IMR-90 (cell line): ENCODE measurements around the gene ZFP92.

ENCODE experiments used
- CTCF ChIP-seq: conservative IDR thresholded peaks from 2 replicates; pipeline ENCODE4 v1.5.1; 2012; ENCODE audit warnings: mild to moderate bottlenecking, low read depth, low read length, improper control_type of control experiment
- ELK1 ChIP-seq: fragments of 150-350 bp; IDR thresholded peaks from 2 replicates; pipeline ENCODE4 v1.6.1; 2016; ENCODE audit warnings: low read depth, mild to moderate bottlenecking, low read length, moderate library complexity, borderline replicate concordance
- MAFK ChIP-seq: IDR thresholded peaks from 2 replicates; pipeline ENCODE4 v1.6.1; 2012; ENCODE audit warnings: low read depth, low read length, improper control_type of control experiment
- MXI1 ChIP-seq: IDR thresholded peaks from 2 replicates; pipeline ENCODE4 v1.6.1; 2012; ENCODE audit warnings: low read depth, mild to moderate bottlenecking, low read length, moderate library complexity, borderline replicate concordance
- POLR2A ChIP-seq: IDR thresholded peaks from 2 replicates; pipeline ENCODE4 v1.6.1; 2012; ENCODE audit warnings: mild to moderate bottlenecking, low read depth, low read length

- TF ChIP-seq POLR2A (no peak), CTCF (no peak), MAFK (no peak), ELK1 (no peak), MXI1 (no peak)
These were observed 39.6 kb downstream of the ZFP92 start for GRCh38 chrX:153450949-153451277.
